ENCODE measurements around the gene TMEM190. TPM values are rescaled to one million over a fixed set of nuclear protein-coding genes. Genes with fewer than 3 reads are reported as not detected.
A peak's percentile ranks its signal among the peaks of the same experiment; 100 is the strongest.

Gene TMEM190
- total and polyA plus RNA-seq, 5 donors from 2014 or later, result not detected

DNA sequence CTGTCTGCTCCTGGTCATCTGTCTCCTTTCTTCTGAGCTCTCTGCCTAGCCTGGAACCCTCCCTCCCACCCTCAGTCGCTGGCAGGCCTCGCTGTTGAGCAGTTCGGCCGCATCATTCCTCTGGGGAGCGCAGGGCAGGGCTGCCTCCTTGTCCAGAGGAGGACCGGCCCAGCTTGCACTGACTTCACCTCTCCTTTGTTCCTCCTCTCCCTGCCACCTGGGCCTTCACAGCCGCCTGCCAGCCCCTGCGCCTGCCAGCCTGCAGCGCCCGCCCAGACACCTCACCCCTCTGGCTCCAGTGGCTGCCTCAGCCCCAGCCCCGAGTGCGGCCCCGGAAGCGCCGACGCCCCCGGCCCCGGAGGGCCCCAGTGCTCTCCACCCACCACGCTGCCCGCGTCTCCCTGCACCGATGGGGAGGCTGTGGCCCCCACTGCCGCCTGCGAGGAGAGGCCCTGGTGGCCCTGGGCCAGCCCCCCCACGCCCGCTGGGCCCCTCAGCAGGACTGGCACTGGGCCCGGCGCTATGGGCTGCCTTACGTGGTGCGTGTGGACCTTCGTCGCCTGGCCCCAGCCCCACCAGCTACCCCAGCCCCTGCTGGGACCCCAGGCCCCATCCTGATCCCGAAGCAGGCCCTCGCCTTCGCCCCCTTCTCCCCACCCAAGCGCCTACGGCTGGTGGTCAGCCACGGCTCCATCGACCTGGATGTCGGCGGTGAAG lies 29.7 kb upstream of the TMEM190 start:
- H3K4me3 Mint-ChIP-seq, result no peak overlapping the region
- DNase-seq (no peak), ATAC-seq (ENCODE audit: low read depth in 2 of 2) (no peak)
- Histone ChIP-seq H3K27me3 (ENCODE audit: control insufficient read depth, insufficient read depth, low read length) (peaks cover 2% of the 10 kb centered on the region), H3K4me1 (ENCODE audit: control insufficient read depth, insufficient read depth, low read length, poor library complexity, severe bottlenecking) (no peaks in the 10 kb centered on the region), H3K27ac (ENCODE audit: insufficient read depth, low read length, poor library complexity, severe bottlenecking) (no peak overlapping the region), H3K4me3 (ENCODE audit: low read depth, low read length) (no peak overlapping the region), H3K9me3 (ENCODE audit: control insufficient read depth in 2 of 2, low read length in 2 of 2) (no peaks in the 10 kb centered on the region), H3K36me3 (ENCODE audit: control insufficient read depth, insufficient read depth, low read length) (no peaks in the 10 kb centered on the region)
- peaks cover 21% of the 10 kb centered on the region for H3K27me3 Mint-ChIP-seq
- H3K4me1 Mint-ChIP-seq, result peaks cover 0 to 7% (median 4%) of the 10 kb centered on the region in 4 donors
- H3K36me3 Mint-ChIP-seq, result peaks cover 11% of the 10 kb centered on the region
- H3K9me3 Mint-ChIP-seq, result peaks cover 0 to 4% (median 0%) of the 10 kb centered on the region in 7 donors
- no peak overlapping the region for H3K27ac Mint-ChIP-seq

DNA sequence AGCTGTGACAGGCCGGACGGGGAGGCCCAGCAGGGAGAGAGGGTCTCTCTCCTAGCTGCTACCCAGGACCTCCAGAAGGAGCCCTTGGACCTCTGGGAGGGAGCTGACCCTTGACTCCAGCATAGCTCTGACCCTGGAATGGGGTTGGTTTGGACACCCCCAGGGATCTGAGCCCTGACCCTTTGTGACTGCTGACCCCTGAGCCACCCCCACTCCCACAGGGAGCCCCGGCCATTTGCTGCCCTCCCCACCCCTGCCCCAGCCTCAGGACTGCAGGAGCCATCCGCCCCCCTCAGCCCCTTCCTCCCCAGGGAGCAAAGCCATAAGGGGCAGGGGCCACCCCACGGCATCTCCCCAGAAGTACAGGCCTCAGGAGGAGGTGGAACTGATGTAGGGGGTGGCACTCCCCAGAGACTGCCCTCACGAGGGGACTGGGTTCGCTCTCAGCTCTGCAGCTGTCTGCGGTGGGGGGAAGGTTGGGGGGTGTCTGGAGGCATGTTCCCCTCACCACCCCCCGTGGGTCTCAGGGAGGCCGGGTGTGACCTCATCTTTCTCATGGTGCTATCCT lies 29.1 kb upstream of the TMEM190 start:
- no peak for DNase-seq
- H3K36me3 ChIP-seq (ENCODE audit: control insufficient read depth, insufficient read depth, low read length), result no peaks in the 10 kb centered on the region
- peaks cover 0 to 4% (median 0%) of the 10 kb centered on the region in 7 donors for H3K9me3 Mint-ChIP-seq
- no peaks in the 10 kb centered on the region for H3K9me3 ChIP-seq (ENCODE audit: control insufficient read depth in 2 of 2, low read length in 2 of 2)
- H3K36me3 Mint-ChIP-seq, result peaks cover 11% of the 10 kb centered on the region
- no peak overlapping the region for H3K27ac Mint-ChIP-seq
- peaks cover 27% of the 10 kb centered on the region for H3K27me3 Mint-ChIP-seq
- no peak overlapping the region for H3K4me3 Mint-ChIP-seq
- H3K27me3 ChIP-seq (ENCODE audit: control insufficient read depth, insufficient read depth, low read length), result peaks cover 7% of the 10 kb centered on the region
- no peak overlapping the region for H3K4me3 ChIP-seq (ENCODE audit: low read depth, low read length)
- ATAC-seq (ENCODE audit: low read depth in 2 of 2), result no peak
- no peaks in the 10 kb centered on the region for H3K4me1 ChIP-seq (ENCODE audit: control insufficient read depth, insufficient read depth, low read length, poor library complexity, severe bottlenecking)
- H3K27ac ChIP-seq (ENCODE audit: insufficient read depth, low read length, poor library complexity, severe bottlenecking), result no peak overlapping the region
- H3K4me1 Mint-ChIP-seq, result peaks cover 0 to 13% (median 6%) of the 10 kb centered on the region in 4 donors

- DNase-seq (no peak), ATAC-seq (ENCODE audit: low read depth in 2 of 2) (no peak)
- H3K4me3 Mint-ChIP-seq, result peak overlapping the region in 1 of 4 donors; percentile 58
- peaks cover 0 to 23% (median 11%) of the 10 kb centered on the region in 4 donors for H3K4me1 Mint-ChIP-seq
- H3K27me3 Mint-ChIP-seq, result peaks cover 36% of the 10 kb centered on the region
- Histone ChIP-seq H3K36me3 (ENCODE audit: control insufficient read depth, insufficient read depth, low read length) (no peaks in the 10 kb centered on the region), H3K27me3 (ENCODE audit: control insufficient read depth, insufficient read depth, low read length) (peaks cover 14% of the 10 kb centered on the region), H3K4me3 (ENCODE audit: low read depth, low read length) (no peak overlapping the region), H3K4me1 (ENCODE audit: control insufficient read depth, insufficient read depth, low read length, poor library complexity, severe bottlenecking) (peaks cover 7% of the 10 kb centered on the region), H3K27ac (ENCODE audit: insufficient read depth, low read length, poor library complexity, severe bottlenecking) (no peak overlapping the region), H3K9me3 (ENCODE audit: control insufficient read depth in 2 of 2, low read length in 2 of 2) (no peaks in the 10 kb centered on the region)
- peaks cover 7% of the 10 kb centered on the region for H3K36me3 Mint-ChIP-seq
- H3K9me3 Mint-ChIP-seq, result peaks cover 0 to 4% (median 0%) of the 10 kb centered on the region in 7 donors
- H3K27ac Mint-ChIP-seq, result no peak overlapping the region
Observed at GRCh38 chr19:55348317-55349034, 28.1 kb upstream of the TMEM190 start.

- ATAC-seq (ENCODE audit: low read depth in 2 of 2), result no peak
- H3K27ac Mint-ChIP-seq, result no peak overlapping the region
- H3K4me1 ChIP-seq (ENCODE audit: control insufficient read depth, insufficient read depth, low read length, poor library complexity, severe bottlenecking), result peaks cover 20% of the 10 kb centered on the region
- no peaks in the 10 kb centered on the region for H3K36me3 Mint-ChIP-seq
- H3K27me3 Mint-ChIP-seq, result peaks cover 44% of the 10 kb centered on the region
- H3K4me3 Mint-ChIP-seq, result peak overlapping the region in 2 of 4 donors; percentile 74 to 96
- H3K27me3 ChIP-seq (ENCODE audit: control insufficient read depth, insufficient read depth, low read length), result peaks cover 18% of the 10 kb centered on the region
- peaks cover 0 to 4% (median 0%) of the 10 kb centered on the region in 7 donors for H3K9me3 Mint-ChIP-seq
- no peak overlapping the region for H3K4me3 ChIP-seq (ENCODE audit: low read depth, low read length)
- H3K27ac ChIP-seq (ENCODE audit: insufficient read depth, low read length, poor library complexity, severe bottlenecking), result no peak overlapping the region
- no peaks in the 10 kb centered on the region for H3K9me3 ChIP-seq (ENCODE audit: control insufficient read depth in 2 of 2, low read length in 2 of 2)
- H3K36me3 ChIP-seq (ENCODE audit: control insufficient read depth, insufficient read depth, low read length), result no peaks in the 10 kb centered on the region
- H3K4me1 Mint-ChIP-seq, result peaks cover 0 to 29% (median 13%) of the 10 kb centered on the region in 4 donors
- DNase-seq, result no peak
Observed at GRCh38 chr19:55350620-55351315, 25.9 kb upstream of the TMEM190 start.

- H3K36me3 ChIP-seq (ENCODE audit: control insufficient read depth, insufficient read depth, low read length), result no peaks in the 10 kb centered on the region
- H3K4me3 ChIP-seq (ENCODE audit: low read depth, low read length), result no peak overlapping the region
- H3K4me1 ChIP-seq (ENCODE audit: control insufficient read depth, insufficient read depth, low read length, poor library complexity, severe bottlenecking), result peaks cover 20% of the 10 kb centered on the region
- H3K27ac ChIP-seq (ENCODE audit: insufficient read depth, low read length, poor library complexity, severe bottlenecking), result no peak overlapping the region
- Mint-ChIP-seq H3K27ac (no peak overlapping the region), H3K36me3 (no peaks in the 10 kb centered on the region), H3K4me3 (peak overlapping the region in 3 of 4 donors; percentile 41 to 96 (median 74)), H3K4me1 (peaks cover 0 to 29% (median 13%) of the 10 kb centered on the region in 4 donors), H3K9me3 (peaks cover 0 to 4% (median 0%) of the 10 kb centered on the region in 7 donors), H3K27me3 (peaks cover 56% of the 10 kb centered on the region)
- ATAC-seq (ENCODE audit: low read depth in 2 of 2), result no peak
- DNase-seq, result no peak
- H3K9me3 ChIP-seq (ENCODE audit: control insufficient read depth in 2 of 2, low read length in 2 of 2), result no peaks in the 10 kb centered on the region
- peaks cover 18% of the 10 kb centered on the region for H3K27me3 ChIP-seq (ENCODE audit: control insufficient read depth, insufficient read depth, low read length)
Observed at GRCh38 chr19:55352040-55352439, 24.6 kb upstream of the TMEM190 start.

DNA sequence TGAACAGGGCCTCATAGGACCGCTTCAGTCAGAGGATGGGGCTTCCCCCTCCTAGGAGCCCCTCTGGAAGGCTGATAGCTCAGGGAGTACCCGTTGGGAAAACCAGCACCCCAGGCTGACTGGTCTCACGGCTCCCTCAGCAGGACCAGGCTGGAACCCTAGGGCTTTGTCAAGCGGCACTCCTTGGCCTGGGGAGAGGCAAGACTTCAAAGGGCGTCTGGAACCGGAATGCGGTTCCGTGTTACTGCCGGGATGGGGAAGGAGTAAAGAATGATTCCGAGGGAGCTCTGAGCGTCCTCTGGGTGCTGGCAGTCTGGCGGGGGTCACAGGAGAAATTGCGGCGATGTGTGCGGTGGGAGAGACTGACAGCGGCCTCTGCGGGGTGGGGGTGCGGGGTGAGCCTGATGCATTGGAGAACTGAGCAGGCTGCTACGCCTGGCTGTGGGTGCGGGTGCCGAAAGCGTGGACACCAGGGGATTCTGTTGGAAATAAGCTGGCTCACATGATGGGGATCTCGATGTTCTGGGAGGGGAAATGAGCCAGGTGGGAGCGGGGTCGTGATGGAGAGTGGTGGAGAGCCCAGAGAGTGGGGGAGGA lies 24.0 kb upstream of the TMEM190 start:
- H3K36me3 Mint-ChIP-seq, result no peaks in the 10 kb centered on the region
- H3K4me1 Mint-ChIP-seq, result peaks cover 0 to 29% (median 13%) of the 10 kb centered on the region in 4 donors
- peaks cover 60% of the 10 kb centered on the region for H3K27me3 Mint-ChIP-seq
- Histone ChIP-seq H3K27me3 (ENCODE audit: control insufficient read depth, insufficient read depth, low read length) (peaks cover 18% of the 10 kb centered on the region), H3K36me3 (ENCODE audit: control insufficient read depth, insufficient read depth, low read length) (no peaks in the 10 kb centered on the region), H3K9me3 (ENCODE audit: control insufficient read depth in 2 of 2, low read length in 2 of 2) (no peaks in the 10 kb centered on the region), H3K4me1 (ENCODE audit: control insufficient read depth, insufficient read depth, low read length, poor library complexity, severe bottlenecking) (peaks cover 20% of the 10 kb centered on the region), H3K27ac (ENCODE audit: insufficient read depth, low read length, poor library complexity, severe bottlenecking) (no peak overlapping the region), H3K4me3 (ENCODE audit: low read depth, low read length) (no peak overlapping the region)
- DNase-seq (no peak), ATAC-seq (ENCODE audit: low read depth in 2 of 2) (no peak)
- peaks cover 0 to 4% (median 0%) of the 10 kb centered on the region in 7 donors for H3K9me3 Mint-ChIP-seq
- peak overlapping the region; percentile 61 to 74 (median 68) for H3K4me3 Mint-ChIP-seq
- H3K27ac Mint-ChIP-seq, result no peak overlapping the region

GRCh38 chr19:55353356-55353802 lies 23.2 kb upstream of the TMEM190 start:
- peak overlapping the region; percentile 58 to 81 (median 73) for H3K4me3 Mint-ChIP-seq
- no peaks in the 10 kb centered on the region for H3K36me3 ChIP-seq (ENCODE audit: control insufficient read depth, insufficient read depth, low read length)
- H3K4me3 ChIP-seq (ENCODE audit: low read depth, low read length), result peak overlapping the region; percentile 1
- ATAC-seq (ENCODE audit: low read depth in 2 of 2) (no peak), DNase-seq (no peak)
- H3K4me1 Mint-ChIP-seq, result peaks cover 0 to 29% (median 13%) of the 10 kb centered on the region in 4 donors
- peaks cover 60% of the 10 kb centered on the region for H3K27me3 Mint-ChIP-seq
- H3K9me3 ChIP-seq (ENCODE audit: control insufficient read depth in 2 of 2, low read length in 2 of 2), result no peaks in the 10 kb centered on the region
- peak overlapping the region in 2 of 3 donors; percentile 38 to 51 for H3K27ac Mint-ChIP-seq
- peaks cover 18% of the 10 kb centered on the region for H3K27me3 ChIP-seq (ENCODE audit: control insufficient read depth, insufficient read depth, low read length)
- H3K9me3 Mint-ChIP-seq, result peaks cover 0 to 4% (median 0%) of the 10 kb centered on the region in 7 donors
- no peaks in the 10 kb centered on the region for H3K36me3 Mint-ChIP-seq
- no peak overlapping the region for H3K27ac ChIP-seq (ENCODE audit: insufficient read depth, low read length, poor library complexity, severe bottlenecking)
- H3K4me1 ChIP-seq (ENCODE audit: control insufficient read depth, insufficient read depth, low read length, poor library complexity, severe bottlenecking), result peaks cover 20% of the 10 kb centered on the region

All from CD4-positive, CD25-positive, alpha-beta regulatory T cell (primary cell).